Measurements from ENCODE around the gene DHFR. TPM values are rescaled to one million over a fixed set of nuclear protein-coding genes. Genes with fewer than 3 reads are reported as not detected.

Gene DHFR
- total RNA-seq, 2 experiments from 2014 or later = 96.2 to 102 TPM

GRCh38 chr5:80654054-80654390 lies 761 bp downstream of the DHFR start:
- no peak for DNase-seq
- CTCF ChIA-PET = interaction anchor here (1.4 to 1.9 kb wide), 3 partner anchors 18 to 172 kb away, joined by 4 to 9 read pairs (median 4); no protein-coding TSS in a partner anchor
- peaks cover 31% of the 10 kb centered on the region for H3K4me1 Mint-ChIP-seq (ENCODE audit: low read depth)
- peak overlapping the region; percentile 83 for H3K4me3 Mint-ChIP-seq
- peak overlapping the region; percentile 95 for H3K27ac Mint-ChIP-seq
- ATAC-seq = no peak
- peaks cover 37% of the 10 kb centered on the region for H3K36me3 Mint-ChIP-seq (ENCODE audit: low read depth)
- H3K9me3 Mint-ChIP-seq (ENCODE audit: insufficient read depth) = no peaks in the 10 kb centered on the region
- H3K27me3 Mint-ChIP-seq (ENCODE audit: low read depth) = no peaks in the 10 kb centered on the region
- POLR2A ChIA-PET = interaction anchor here (0.6 to 3.6 kb wide), 5 partner anchors 10 to 306 kb away, joined by 3 to 22 read pairs (median 3); partner anchors contain the start of gene RASGRF2

GRCh38 chr5:80653502-80653901 lies 1.3 kb downstream of the DHFR start:
- DNase-seq (no peak), ATAC-seq (no peak)
- ChIA-PET CTCF (interaction anchor here (1.4 to 1.9 kb wide), 3 partner anchors 19 to 171 kb away, joined by 4 to 9 read pairs (median 4); no protein-coding TSS in a partner anchor), POLR2A (interaction anchor here (1.1 to 1.4 kb wide), 3 partner anchors 10 to 15 kb away, joined by 3 to 4 read pairs (median 3); no protein-coding TSS in a partner anchor)
- Mint-ChIP-seq H3K4me3 (peak overlapping the region; percentile 83), H3K27ac (peak overlapping the region; percentile 95), H3K4me1 (ENCODE audit: low read depth) (peaks cover 31% of the 10 kb centered on the region), H3K9me3 (ENCODE audit: insufficient read depth) (no peaks in the 10 kb centered on the region), H3K27me3 (ENCODE audit: low read depth) (no peaks in the 10 kb centered on the region), H3K36me3 (ENCODE audit: low read depth) (peaks cover 40% of the 10 kb centered on the region)

GRCh38 chr5:80646926-80647325 lies 7.9 kb downstream of the DHFR start:
- H3K4me1 Mint-ChIP-seq (ENCODE audit: low read depth) = peaks cover 10% of the 10 kb centered on the region
- DNase-seq (no peak), ATAC-seq (no peak)
- H3K9me3 Mint-ChIP-seq (ENCODE audit: insufficient read depth) = no peaks in the 10 kb centered on the region
- CTCF ChIA-PET = no interaction called here
- peak overlapping the region; percentile 2 for H3K27ac Mint-ChIP-seq
- POLR2A ChIA-PET = no interaction called here
- H3K27me3 Mint-ChIP-seq (ENCODE audit: low read depth) = no peaks in the 10 kb centered on the region
- no peak overlapping the region for H3K4me3 Mint-ChIP-seq
- peaks cover 57% of the 10 kb centered on the region for H3K36me3 Mint-ChIP-seq (ENCODE audit: low read depth)

- Mint-ChIP-seq H3K4me1 (ENCODE audit: low read depth) (peaks cover 15% of the 10 kb centered on the region), H3K9me3 (ENCODE audit: insufficient read depth) (no peaks in the 10 kb centered on the region), H3K27ac (no peak overlapping the region), H3K4me3 (no peak overlapping the region), H3K36me3 (ENCODE audit: low read depth) (peaks cover 75% of the 10 kb centered on the region), H3K27me3 (ENCODE audit: low read depth) (no peaks in the 10 kb centered on the region)
- no peak for DNase-seq
- no peak for ATAC-seq
- ChIA-PET CTCF (no interaction called here), POLR2A (no interaction called here)
Measured at GRCh38 chr5:80644900-80645299, 9.9 kb downstream of the DHFR start.

DNA sequence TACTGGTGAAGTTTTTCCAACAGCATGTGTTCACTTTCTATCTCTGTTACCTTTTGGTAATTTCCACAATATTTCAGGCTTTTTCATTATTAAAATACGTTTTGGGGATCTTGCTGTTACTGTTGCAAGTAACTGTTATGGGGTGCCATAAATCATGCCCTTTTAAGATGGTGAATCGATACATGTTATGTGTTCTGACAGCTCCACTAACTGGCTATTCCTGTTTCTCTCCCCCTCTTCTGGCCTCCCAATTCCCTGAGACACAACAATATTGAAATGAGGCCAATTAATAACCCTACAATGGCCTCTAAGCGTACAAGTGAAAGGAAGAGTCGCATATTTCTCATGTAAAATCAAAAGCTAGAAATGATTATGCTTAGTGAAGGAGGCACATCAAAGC lies 13.4 kb downstream of the DHFR start:
- Mint-ChIP-seq H3K27ac (no peak overlapping the region), H3K27me3 (ENCODE audit: low read depth) (no peaks in the 10 kb centered on the region), H3K4me1 (ENCODE audit: low read depth) (peaks cover 8% of the 10 kb centered on the region), H3K9me3 (ENCODE audit: insufficient read depth) (no peaks in the 10 kb centered on the region), H3K36me3 (ENCODE audit: low read depth) (peaks cover 73% of the 10 kb centered on the region), H3K4me3 (no peak overlapping the region)
- no peak for ATAC-seq
- ChIA-PET POLR2A (no interaction called here), CTCF (no interaction called here)
- DNase-seq = no peak

GRCh38 chr5:80634193-80634592 lies 20.6 kb downstream of the DHFR start:
- Mint-ChIP-seq H3K4me1 (ENCODE audit: low read depth) (peaks cover 3% of the 10 kb centered on the region), H3K4me3 (no peak overlapping the region), H3K9me3 (ENCODE audit: insufficient read depth) (no peaks in the 10 kb centered on the region), H3K27me3 (ENCODE audit: low read depth) (no peaks in the 10 kb centered on the region), H3K27ac (no peak overlapping the region), H3K36me3 (ENCODE audit: low read depth) (peaks cover 56% of the 10 kb centered on the region)
- ATAC-seq = no peak
- ChIA-PET POLR2A (no interaction called here), CTCF (no interaction called here)
- no peak for DNase-seq

- Mint-ChIP-seq H3K9me3 (ENCODE audit: insufficient read depth) (no peaks in the 10 kb centered on the region), H3K27ac (no peak overlapping the region), H3K36me3 (ENCODE audit: low read depth) (peaks cover 45% of the 10 kb centered on the region), H3K27me3 (ENCODE audit: low read depth) (no peaks in the 10 kb centered on the region), H3K4me3 (no peak overlapping the region), H3K4me1 (ENCODE audit: low read depth) (no peaks in the 10 kb centered on the region)
- ATAC-seq (no peak), DNase-seq (no peak)
- POLR2A ChIA-PET = no interaction called here
- CTCF ChIA-PET = no interaction called here
Measured at GRCh38 chr5:80632700-80633099, 22.1 kb downstream of the DHFR start.

DNA sequence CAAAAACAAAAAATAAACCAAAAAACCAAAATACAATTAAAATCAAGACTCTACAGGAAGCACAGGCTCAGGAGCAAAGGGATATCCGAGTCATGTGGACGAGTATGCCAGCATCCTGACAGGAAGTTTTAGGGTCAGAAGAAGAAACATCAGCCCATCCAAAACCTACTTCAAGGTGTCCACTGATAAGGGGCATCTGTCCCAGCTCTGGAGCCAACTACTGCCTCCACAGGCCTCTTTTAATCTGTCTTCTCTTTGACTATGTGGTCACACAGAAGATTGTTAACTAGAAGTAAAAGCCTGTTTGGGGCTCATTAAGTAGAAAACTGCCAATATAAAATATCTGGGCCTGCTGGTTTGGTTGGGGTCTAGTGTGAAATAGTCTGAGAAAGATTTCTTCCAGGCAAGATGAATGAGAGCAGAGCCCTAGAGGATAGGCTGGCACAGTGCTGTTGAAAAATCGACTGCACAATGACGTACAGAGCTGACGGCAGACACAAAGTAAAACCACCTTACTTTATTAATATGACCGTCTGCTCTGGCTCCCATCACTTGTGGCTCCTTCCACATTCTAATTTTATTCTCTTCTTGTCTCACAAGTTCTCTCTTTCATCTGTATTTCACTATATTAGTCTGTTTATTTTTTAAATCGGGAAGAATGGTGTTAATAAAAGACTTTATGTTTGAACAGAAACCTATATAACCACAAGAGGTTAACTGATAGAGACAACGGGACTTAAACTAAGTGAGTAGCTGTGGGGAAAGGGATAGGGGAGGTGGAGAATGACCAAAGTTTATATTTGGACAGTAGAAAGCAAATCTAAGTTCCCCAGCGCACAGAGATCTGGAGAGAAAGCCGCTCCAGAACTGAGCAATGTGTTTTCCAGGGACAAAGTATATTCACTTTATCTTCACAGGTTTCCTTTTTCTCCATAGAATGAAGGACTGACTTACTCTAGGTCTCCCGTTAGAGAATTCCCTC lies 23.2 kb downstream of the DHFR start:
- ATAC-seq (no peak), DNase-seq (no peak)
- Mint-ChIP-seq H3K4me3 (no peak overlapping the region), H3K36me3 (ENCODE audit: low read depth) (peaks cover 44% of the 10 kb centered on the region), H3K4me1 (ENCODE audit: low read depth) (no peaks in the 10 kb centered on the region), H3K27me3 (ENCODE audit: low read depth) (no peaks in the 10 kb centered on the region), H3K27ac (no peak overlapping the region), H3K9me3 (ENCODE audit: insufficient read depth) (no peaks in the 10 kb centered on the region)
- ChIA-PET POLR2A (no interaction called here), CTCF (no interaction called here)

DNA sequence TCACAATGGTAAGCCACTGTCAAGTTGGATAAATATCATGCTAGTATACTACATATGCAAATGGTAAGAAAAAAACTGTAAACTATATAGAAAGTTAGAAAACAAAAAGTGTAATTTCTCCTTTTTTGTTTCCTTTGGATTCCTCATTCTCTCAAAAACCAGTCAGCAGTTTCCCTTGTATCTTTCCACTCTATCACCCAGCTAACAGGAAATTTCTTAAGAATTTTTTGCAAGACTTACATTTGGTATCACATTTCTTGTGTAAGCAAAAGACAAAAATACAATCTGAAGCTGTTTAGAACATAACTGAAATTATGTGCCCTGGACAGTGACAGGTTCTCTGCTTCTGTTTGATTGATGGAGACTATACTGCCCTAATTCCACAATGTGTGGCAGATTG lies 25.5 kb downstream of the DHFR start:
- DNase-seq = no peak
- ChIA-PET CTCF (no interaction called here), POLR2A (interaction anchor here (0.7 kb wide), 1 partner anchor 381 kb away, joined by 4 read pairs; no protein-coding TSS in a partner anchor)
- Mint-ChIP-seq H3K27me3 (ENCODE audit: low read depth) (no peaks in the 10 kb centered on the region), H3K27ac (no peak overlapping the region), H3K4me3 (no peak overlapping the region), H3K9me3 (ENCODE audit: insufficient read depth) (no peaks in the 10 kb centered on the region), H3K4me1 (ENCODE audit: low read depth) (no peaks in the 10 kb centered on the region), H3K36me3 (ENCODE audit: low read depth) (peaks cover 43% of the 10 kb centered on the region)
- ATAC-seq = no peak

GRCh38 chr5:80625230-80625629 lies 29.6 kb downstream of the DHFR start:
- no peak overlapping the region for H3K27ac Mint-ChIP-seq
- no peaks in the 10 kb centered on the region for H3K27me3 Mint-ChIP-seq (ENCODE audit: low read depth)
- ChIA-PET CTCF (no interaction called here), POLR2A (no interaction called here)
- H3K4me3 Mint-ChIP-seq = no peak overlapping the region
- peaks cover 41% of the 10 kb centered on the region for H3K36me3 Mint-ChIP-seq (ENCODE audit: low read depth)
- ATAC-seq (no peak), DNase-seq (no peak)
- no peaks in the 10 kb centered on the region for H3K4me1 Mint-ChIP-seq (ENCODE audit: low read depth)
- H3K9me3 Mint-ChIP-seq (ENCODE audit: insufficient read depth) = no peaks in the 10 kb centered on the region

DNA sequence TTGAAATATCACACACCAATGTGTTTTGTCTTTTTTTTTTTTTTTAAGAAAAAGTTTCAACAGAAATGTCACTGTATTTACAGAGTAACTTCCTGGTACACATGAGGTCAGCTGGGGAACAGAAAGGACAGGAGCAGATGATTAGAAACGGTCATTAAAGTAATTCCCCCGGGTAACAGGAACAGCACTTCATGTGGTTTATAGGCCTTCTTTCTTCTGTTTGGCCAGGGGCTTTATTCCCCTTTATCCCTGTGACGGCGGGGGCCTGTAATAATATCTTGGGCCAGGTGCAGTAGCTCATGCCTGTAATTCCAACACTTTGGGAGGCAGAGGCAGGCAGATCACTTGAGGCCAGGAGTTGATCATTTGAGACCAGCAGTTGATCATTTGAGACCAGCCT lies 30.8 kb downstream of the DHFR start:
- CTCF ChIA-PET = no interaction called here
- Mint-ChIP-seq H3K4me3 (no peak overlapping the region), H3K9me3 (ENCODE audit: insufficient read depth) (no peaks in the 10 kb centered on the region)

DNA sequence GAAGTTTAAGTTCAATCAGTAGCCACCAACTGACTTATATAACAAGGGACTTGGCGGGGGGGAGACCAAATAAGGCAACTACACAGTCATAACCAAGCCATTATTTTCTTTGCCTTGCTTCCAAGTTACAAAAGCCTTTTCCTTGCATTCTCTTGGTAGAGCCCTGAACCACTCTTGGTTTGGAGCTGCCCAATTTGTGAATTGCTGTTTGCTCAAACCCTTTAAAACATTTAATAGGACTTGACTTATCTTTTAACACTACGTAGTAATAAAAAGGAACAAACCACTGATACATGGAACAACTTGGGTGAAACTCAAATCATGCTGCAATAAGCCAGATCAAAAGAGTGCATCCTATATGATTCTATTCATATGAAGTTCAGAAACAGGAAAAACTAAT lies 32.0 kb downstream of the DHFR start:
- Mint-ChIP-seq H3K27me3 (ENCODE audit: low read depth) (no peaks in the 10 kb centered on the region), H3K4me1 (ENCODE audit: low read depth) (no peaks in the 10 kb centered on the region), H3K4me3 (no peak overlapping the region), H3K27ac (no peak overlapping the region), H3K36me3 (ENCODE audit: low read depth) (peaks cover 37% of the 10 kb centered on the region), H3K9me3 (ENCODE audit: insufficient read depth) (no peaks in the 10 kb centered on the region)
- CTCF ChIA-PET = no interaction called here
- POLR2A ChIA-PET = no interaction called here
- ATAC-seq (no peak), DNase-seq (no peak)

More for the DNA sequence above, 30.8 kb downstream of the DHFR start:
- H3K27me3 Mint-ChIP-seq (ENCODE audit: low read depth) = no peaks in the 10 kb centered on the region
- no peak for ATAC-seq
- no peak for DNase-seq
- no peaks in the 10 kb centered on the region for H3K4me1 Mint-ChIP-seq (ENCODE audit: low read depth)
- POLR2A ChIA-PET = no interaction called here
- H3K36me3 Mint-ChIP-seq (ENCODE audit: low read depth) = peaks cover 36% of the 10 kb centered on the region
- H3K27ac Mint-ChIP-seq = no peak overlapping the region
